Uterus (tissue), 2 donors: ENCODE measurements around the gene SELENOI.

Experiments
- CTCF ChIP-seq, 4 experiments: fragments of 200-600 bp in 2 of 4; fragments of 450-650 bp in 2 of 4; sonication (generic) in 2 of 4; IDR thresholded peaks; one replicate each; pipeline ENCODE4 v1.5.1; 2016 to 2019; ENCODE audit warnings: antibody characterized with exemption in 4 of 4, mild to moderate bottlenecking in 2 of 4, moderate library complexity in 1 of 4
- POLR2A ChIP-seq, 2 donors: fragments of 450-650 bp; IDR thresholded peaks; one replicate each; pipeline ENCODE4 v1.6.1; 2016; ENCODE audit warnings: antibody characterized with exemption in 2 of 2, mild to moderate bottlenecking in 1 of 2, moderate library complexity in 1 of 2

- no peak for TF ChIP-seq CTCF (IDR thresholded peaks at IDR 0.05)
- TF ChIP-seq POLR2A (IDR thresholded peaks at IDR 0.05), result no peak
Observed at GRCh38 chr2:26363323-26363722, 17.4 kb downstream of the SELENOI start.
